GM12878 (cell line): ENCODE measurements around the gene ITGA3.
A peak's percentile ranks its signal among the peaks of the same experiment; 100 is the strongest.

Experiments used
- EGR1 ChIP-seq, 2 experiments: IDR thresholded peaks; 1 replicate in 1 of 2; 2 replicates in 1 of 2; pipeline ENCODE4 v1.6.1; 2011 to 2012; ENCODE audit warnings: low read depth in 2 of 2, low read length in 2 of 2, borderline replicate concordance in 1 of 2, mild to moderate bottlenecking in 1 of 2, moderate library complexity in 1 of 2
- PAX5 ChIP-seq: IDR thresholded peaks from 2 replicates; pipeline ENCODE4 v1.6.1; 2011; ENCODE audit warnings: low read depth, low read length, borderline replicate concordance
- SREBF2 ChIP-seq: IDR thresholded peaks from 2 replicates; pipeline ENCODE4 v1.6.1; 2012; ENCODE audit warnings: mild to moderate bottlenecking, low read length
- TAF1 ChIP-seq: IDR thresholded peaks from 2 replicates; pipeline ENCODE4 v1.6.1; 2011; ENCODE audit warnings: mild to moderate bottlenecking, low read depth, low read length, borderline replicate concordance
- ZNF274 ChIP-seq: IDR thresholded peaks from one replicate; pipeline ENCODE4 v1.8.0; 2011; ENCODE audit not compliant: insufficient read length, insufficient read depth
- TF ChIP-seq, protein P1 (sequence below), 3 experiments: IDR thresholded peaks in 2 of 3; conservative IDR thresholded peaks in 1 of 3; 2 replicates each; pipeline ENCODE4 v1.5.1; 2011; ENCODE audit warnings: low read depth in 3 of 3, low read length in 3 of 3, mild to moderate bottlenecking in 3 of 3, control low read depth in 2 of 3, moderate library complexity in 2 of 3, inconsistent platforms in 1 of 3, mixed read lengths in 1 of 3; ENCODE audit not compliant: control insufficient read depth in 2 of 3, insufficient read depth in 1 of 3; ENCODE audit errors: extremely low read depth in 1 of 3
- TF ChIP-seq, protein P2 (sequence below): IDR thresholded peaks from 2 replicates; pipeline ENCODE4 v1.6.1; 2012; ENCODE audit warnings: low read depth, low read length, improper control_type of control experiment
- TF ChIP-seq, protein P3 (sequence below): IDR thresholded peaks from 2 replicates; pipeline ENCODE4 v1.6.1; 2012; ENCODE audit warnings: low read length, inconsistent platforms
- TF ChIP-seq, protein P4 (sequence below): IDR thresholded peaks from 2 replicates; pipeline ENCODE4 v1.6.1; 2011; ENCODE audit warnings: low read depth, mild to moderate bottlenecking, low read length, moderate library complexity, borderline replicate concordance; ENCODE audit errors: extremely low read depth
- TF ChIP-seq, protein P5 (sequence below): fragments of 450-650 bp; IDR thresholded peaks from 2 replicates; pipeline ENCODE4 v1.6.1; 2016; ENCODE audit warnings: mild to moderate bottlenecking

DNA sequence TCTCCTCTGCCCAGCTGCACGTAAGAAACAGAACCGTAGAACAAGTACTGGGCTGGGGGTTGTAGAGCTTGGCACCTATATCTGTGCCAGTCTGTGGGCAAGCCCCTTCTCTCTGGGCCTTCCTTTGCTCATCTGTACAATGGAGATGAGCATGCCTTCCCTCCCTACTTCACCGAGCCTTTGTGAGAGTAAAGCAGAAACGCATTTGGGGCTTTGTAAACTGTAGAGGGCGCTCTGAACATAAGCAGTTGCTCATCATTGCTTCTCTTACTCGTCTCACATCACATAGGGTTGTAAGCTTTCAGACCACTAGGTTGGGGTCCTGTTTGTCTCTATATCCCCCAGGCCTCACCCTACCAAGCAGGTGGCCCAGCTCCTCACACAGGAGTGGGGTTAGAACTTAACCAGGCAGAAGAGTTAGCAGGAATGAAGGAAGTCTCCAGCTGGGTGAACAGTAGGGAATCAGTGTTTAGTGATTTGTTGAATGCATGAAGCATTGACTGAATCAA lies 59.0 kb downstream of the ITGA3 start:
- TF ChIP-seq SREBF2 = no peak
- TF ChIP-seq, protein P1, sequence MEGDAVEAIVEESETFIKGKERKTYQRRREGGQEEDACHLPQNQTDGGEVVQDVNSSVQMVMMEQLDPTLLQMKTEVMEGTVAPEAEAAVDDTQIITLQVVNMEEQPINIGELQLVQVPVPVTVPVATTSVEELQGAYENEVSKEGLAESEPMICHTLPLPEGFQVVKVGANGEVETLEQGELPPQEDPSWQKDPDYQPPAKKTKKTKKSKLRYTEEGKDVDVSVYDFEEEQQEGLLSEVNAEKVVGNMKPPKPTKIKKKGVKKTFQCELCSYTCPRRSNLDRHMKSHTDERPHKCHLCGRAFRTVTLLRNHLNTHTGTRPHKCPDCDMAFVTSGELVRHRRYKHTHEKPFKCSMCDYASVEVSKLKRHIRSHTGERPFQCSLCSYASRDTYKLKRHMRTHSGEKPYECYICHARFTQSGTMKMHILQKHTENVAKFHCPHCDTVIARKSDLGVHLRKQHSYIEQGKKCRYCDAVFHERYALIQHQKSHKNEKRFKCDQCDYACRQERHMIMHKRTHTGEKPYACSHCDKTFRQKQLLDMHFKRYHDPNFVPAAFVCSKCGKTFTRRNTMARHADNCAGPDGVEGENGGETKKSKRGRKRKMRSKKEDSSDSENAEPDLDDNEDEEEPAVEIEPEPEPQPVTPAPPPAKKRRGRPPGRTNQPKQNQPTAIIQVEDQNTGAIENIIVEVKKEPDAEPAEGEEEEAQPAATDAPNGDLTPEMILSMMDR (IDR thresholded peaks at IDR 0.05 in 2 of 3, conservative IDR thresholded peaks at IDR 0.05 in 1 of 3; ENCODE audit: control insufficient read depth in 2 of 3, extremely low read depth in 1 of 3, insufficient read depth in 1 of 3, low read depth in 3 of 3, low read length in 3 of 3) = peak; percentile 69 to 77 (median 72)
- TF ChIP-seq, protein P2, sequence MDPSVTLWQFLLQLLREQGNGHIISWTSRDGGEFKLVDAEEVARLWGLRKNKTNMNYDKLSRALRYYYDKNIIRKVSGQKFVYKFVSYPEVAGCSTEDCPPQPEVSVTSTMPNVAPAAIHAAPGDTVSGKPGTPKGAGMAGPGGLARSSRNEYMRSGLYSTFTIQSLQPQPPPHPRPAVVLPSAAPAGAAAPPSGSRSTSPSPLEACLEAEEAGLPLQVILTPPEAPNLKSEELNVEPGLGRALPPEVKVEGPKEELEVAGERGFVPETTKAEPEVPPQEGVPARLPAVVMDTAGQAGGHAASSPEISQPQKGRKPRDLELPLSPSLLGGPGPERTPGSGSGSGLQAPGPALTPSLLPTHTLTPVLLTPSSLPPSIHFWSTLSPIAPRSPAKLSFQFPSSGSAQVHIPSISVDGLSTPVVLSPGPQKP = no peak
- TF ChIP-seq, protein P3, sequence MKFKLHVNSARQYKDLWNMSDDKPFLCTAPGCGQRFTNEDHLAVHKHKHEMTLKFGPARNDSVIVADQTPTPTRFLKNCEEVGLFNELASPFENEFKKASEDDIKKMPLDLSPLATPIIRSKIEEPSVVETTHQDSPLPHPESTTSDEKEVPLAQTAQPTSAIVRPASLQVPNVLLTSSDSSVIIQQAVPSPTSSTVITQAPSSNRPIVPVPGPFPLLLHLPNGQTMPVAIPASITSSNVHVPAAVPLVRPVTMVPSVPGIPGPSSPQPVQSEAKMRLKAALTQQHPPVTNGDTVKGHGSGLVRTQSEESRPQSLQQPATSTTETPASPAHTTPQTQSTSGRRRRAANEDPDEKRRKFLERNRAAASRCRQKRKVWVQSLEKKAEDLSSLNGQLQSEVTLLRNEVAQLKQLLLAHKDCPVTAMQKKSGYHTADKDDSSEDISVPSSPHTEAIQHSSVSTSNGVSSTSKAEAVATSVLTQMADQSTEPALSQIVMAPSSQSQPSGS = no peak
- no peak for TF ChIP-seq EGR1 (IDR thresholded peaks at IDR 0.05; ENCODE audit: borderline replicate concordance in 1 of 2, low read depth in 2 of 2, low read length in 2 of 2)
- TF ChIP-seq TAF1 = no peak
- TF ChIP-seq, protein P4, sequence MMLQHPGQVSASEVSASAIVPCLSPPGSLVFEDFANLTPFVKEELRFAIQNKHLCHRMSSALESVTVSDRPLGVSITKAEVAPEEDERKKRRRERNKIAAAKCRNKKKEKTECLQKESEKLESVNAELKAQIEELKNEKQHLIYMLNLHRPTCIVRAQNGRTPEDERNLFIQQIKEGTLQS = no peak
- TF ChIP-seq, protein P5, sequence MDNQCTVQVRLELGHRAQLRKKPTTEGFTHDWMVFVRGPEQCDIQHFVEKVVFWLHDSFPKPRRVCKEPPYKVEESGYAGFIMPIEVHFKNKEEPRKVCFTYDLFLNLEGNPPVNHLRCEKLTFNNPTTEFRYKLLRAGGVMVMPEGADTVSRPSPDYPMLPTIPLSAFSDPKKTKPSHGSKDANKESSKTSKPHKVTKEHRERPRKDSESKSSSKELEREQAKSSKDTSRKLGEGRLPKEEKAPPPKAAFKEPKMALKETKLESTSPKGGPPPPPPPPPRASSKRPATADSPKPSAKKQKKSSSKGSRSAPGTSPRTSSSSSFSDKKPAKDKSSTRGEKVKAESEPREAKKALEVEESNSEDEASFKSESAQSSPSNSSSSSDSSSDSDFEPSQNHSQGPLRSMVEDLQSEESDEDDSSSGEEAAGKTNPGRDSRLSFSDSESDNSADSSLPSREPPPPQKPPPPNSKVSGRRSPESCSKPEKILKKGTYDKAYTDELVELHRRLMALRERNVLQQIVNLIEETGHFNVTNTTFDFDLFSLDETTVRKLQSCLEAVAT = no peak
- TF ChIP-seq ZNF274 = no peak
- TF ChIP-seq PAX5 = no peak
